ENCODE results near the gene ZFP28.

ZFP28 gene

DNA sequence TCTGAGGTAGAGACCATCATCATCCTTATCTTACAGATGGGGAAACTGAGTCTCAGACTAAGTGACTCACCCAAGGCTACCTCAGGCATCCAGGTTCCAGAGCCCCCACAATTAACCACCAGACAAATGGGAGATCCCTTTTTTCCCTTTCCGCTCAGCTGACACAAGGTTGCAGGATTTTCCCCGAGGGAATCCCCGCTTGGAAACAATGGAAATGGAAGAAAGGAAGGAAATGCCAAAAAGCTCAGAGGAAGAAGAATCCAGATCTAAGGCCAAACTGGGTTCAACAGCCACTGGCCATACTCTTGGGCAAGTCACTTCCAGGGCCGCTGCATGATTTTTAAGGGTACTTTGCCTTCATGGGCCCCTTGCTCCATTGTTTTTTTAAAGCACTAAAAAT lies 57.9 kb downstream of the ZFP28 start:
- no peak for DNase-seq (ENCODE audit: low read depth)

DNA sequence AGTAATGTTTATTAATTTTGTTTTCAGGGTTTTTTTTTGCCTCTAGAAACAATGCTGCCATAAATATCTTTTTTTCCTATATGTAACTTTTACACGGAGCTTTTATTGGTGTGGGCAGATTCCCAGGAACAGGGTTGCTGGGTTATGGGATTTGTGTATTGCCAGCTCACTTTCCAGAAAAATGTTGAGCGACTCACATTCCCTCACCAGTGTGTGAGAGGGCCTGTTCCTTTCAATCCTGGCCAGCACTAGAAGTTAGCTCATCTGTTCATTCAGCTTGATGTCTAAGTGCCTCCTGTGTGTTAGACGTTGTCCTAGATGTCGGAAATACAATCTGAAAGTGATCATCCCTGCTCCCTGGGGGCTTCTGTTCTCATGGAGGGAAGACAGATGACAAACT lies 58.9 kb downstream of the ZFP28 start:
- DNase-seq (ENCODE audit: low read depth): no peak

DNA sequence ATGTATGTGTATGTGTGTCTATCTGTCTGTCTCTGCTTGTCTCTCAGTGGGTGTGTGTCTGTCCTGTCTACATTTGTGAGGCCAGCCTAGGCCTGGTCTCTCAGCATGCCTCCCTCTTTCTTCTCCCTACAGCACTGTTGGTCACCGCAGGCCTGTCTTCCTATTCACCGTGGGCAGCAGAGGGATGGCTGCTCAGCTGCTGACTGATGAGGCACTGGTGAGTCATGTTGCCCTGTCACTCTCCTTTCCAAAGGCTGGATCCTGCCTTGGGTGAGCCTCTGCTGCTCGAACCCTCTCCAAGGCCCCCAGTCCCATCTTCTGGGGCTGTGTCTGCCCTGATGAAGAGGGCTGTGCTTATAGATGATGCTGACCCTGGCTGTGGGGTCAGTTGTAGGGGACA lies 62.6 kb downstream of the ZFP28 start:
- DNase-seq (ENCODE audit: low read depth): no peak

DNA sequence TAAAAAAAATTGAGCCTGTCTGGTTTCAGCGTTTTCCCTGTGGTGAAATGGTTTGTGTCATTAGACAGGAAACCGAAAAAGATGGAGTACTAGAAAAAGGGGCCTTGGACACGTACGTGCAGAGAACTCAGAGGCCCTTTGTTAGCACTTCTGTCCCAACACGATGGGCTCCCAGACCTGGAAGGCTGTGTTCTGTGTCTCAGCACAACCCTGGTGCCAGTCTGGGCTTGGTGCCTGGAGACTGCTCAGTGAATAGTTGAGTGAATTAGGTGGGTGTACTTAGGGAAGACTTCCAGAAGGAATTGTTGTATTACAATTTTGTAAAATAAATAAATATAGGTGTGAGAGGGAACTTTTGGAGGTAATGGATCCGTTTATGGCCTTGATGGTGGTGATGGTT lies 65.1 kb downstream of the ZFP28 start:
- DNase-seq (ENCODE audit: low read depth): no peak
